HG03460 (cell line): ENCODE data around the gene NCKIPSD.

Experiments
- ATAC-seq: cut with Tn5 transposase; IDR thresholded peaks from one replicate; pipeline ENCODE4 v1.9.1; 2021; ENCODE audit not compliant: unreplicated experiment

Gene NCKIPSD

DNA sequence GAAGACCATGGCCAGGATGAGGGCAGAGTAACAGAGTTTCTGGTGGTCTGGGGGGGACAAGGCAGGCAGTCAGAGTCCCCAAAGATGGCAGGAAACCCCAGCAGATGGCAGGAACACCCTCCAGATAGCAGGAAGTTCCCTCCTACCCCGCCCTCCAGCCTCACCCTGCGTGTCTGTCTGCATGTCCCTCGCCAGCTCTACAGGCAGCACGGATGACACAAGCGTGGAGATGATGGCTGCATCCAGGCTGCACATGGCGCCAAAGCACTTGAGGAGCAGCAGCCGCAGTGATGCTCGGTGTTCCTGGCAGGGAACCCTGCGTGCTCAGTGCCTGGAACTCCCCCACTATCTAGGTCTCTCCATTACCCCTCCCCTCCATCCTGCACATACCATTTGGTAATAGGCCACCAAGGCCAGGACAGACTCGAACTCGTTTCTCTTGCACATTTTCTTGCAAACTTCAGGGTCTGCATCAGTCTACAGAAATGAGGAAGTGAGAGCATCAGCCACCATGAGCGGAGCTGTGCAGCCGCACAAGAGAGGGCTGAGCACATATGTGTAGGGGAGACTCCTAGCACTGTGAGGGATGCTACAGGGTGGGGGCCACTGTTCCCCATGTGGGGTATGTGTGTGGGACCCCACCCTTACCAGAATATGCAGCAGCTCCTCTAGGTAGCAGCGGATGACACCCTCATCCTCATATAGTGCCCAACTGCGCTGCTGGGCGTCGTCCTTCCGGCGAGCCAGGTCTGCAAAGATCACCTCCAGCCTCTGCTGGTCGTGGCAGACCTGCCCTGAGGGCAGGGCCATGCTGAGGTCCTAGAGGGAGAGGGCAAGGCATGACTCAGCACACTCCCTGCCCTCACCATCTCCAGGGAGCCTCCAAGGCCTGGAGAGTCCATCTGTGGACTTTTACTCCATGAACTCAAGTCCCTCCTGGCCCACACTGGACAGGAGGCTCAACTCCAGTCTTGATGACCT lies 6.0 kb downstream of the NCKIPSD start:
- no peak for ATAC-seq

DNA sequence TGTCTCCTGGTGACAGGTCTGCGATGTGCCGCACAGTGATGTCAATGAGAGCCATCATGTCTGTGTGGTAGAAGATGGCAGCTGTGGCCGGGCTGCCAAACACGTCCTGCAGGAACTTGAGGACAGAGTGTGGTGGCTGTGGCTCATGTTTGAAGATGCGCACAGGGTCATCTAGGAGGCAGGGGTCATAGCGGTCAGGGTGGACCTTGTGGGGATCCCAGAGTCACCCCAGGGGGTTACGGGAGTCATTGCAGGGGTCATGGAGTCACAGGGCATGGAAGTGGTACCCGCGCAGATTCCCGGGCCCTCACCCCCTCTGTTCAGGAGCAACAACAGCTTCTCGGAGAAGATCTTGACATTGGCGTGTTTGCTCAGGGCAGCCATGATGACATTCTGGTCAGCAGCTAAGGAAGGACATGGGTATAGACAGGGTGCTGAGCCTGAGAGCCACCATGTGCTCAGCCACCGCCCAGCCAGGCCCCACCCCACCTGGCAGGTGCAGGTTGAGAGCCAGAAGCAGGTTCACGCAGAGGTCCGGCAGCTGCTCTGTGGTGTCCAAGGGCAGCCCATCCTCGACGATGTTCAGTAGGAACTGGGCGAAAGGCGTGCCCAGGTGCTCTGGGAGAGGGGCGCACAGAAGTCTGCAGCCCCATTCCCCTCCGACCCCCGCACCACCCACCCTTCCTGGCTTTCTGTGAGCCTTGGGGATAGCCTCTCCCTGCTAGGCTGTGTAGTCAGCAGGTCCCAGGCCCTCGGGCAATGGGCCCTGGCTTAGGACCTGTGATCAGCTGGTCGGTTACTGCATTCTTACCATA lies 6.9 kb downstream of the NCKIPSD start:
- no peak for ATAC-seq

DNA sequence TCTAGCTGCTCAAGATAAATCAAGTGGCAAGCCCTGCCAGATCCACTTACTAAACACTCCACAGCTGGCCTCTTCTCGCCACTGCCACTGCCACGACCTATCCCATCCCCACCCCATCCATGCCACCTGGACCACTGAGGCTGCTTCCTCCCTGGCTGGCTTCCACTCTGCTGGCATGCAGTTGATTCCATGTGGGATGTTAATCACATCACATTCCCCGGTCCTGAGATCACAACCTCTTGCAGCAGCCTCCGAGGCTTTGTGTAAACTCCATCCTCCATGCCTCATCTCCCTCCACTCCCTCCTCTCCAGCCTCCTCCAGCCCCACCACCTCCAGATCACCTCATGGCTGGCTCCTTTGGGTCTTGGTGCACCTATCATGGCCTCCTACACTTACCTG lies 7.7 kb downstream of the NCKIPSD start:
- ATAC-seq, result no peak

DNA sequence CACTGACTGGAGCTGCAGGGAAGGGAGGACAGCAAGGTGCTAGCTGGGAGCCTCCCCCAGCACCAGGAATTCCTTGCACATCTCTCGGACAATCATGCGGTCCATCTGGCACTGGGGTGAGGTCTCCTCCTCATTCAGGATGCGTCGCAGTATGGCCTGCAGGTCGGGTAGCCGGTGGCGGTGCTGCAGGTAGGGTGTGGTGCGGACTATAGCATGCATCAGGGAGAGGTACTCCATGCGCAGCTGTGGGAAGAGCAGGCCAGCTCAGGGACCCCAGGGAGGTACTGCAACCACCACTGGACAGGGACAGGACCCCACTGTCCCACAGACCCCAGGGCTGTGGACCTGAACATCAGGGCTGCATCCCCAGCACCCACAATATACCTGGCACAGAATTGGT lies 11.2 kb downstream of the NCKIPSD start:
- no peak for ATAC-seq

DNA sequence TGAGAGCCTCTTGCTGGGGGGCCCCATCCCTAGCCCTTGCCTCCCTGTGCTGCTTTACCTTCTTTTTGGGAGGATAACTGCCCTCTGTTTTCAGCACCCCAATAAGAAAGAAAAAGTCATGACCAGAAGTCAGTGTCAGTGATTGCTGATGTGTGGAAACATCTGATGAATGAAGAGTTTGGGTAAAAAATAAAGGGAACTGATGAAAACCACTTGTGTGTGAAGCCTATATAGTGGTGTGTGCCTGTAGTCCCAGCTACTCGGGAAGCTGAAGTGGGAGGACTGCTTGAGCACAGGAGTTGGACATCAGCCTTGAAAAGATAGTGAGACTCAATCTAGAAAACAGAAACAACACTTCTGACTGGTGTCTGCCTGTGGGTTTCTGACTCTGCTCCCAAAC lies 13.2 kb downstream of the NCKIPSD start:
- ATAC-seq, result no peak

DNA sequence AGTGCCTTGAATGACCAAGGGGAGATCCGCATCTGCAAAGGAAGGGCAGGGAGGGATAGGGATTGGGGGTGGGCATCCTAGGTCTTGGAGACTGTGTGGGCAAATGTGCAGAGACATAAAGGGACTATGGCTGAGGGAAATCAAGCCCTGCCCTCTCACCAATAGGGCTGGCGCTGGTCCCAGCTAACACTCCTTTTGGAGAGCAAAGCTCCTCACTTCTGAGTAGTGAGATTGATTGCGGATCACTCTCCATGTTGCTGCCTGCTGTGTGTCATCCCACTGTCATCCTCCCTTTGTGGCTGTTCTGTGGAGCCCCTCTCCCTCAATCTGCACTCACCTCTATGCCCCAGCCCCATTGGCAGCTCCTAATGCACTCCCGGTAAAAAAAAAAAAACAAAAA lies 20.8 kb downstream of the NCKIPSD start:
- ATAC-seq, result no peak

DNA sequence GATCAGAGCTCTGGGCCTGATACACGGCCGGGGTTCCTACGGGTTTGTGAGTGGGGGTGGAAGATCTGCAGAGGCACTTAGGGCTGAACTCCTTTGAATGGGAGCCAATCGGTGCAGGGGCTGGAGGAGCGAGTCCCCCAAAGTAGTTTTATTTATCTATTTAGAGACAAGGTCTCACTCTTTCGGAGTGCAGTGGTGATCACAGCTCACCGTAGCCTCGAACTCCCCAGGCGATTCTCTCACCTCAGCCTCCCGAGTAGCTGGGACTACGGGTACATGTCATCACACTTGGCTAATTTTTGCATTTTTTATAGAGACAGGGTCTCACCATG lies 21.4 kb downstream of the NCKIPSD start:
- ATAC-seq, result no peak

DNA sequence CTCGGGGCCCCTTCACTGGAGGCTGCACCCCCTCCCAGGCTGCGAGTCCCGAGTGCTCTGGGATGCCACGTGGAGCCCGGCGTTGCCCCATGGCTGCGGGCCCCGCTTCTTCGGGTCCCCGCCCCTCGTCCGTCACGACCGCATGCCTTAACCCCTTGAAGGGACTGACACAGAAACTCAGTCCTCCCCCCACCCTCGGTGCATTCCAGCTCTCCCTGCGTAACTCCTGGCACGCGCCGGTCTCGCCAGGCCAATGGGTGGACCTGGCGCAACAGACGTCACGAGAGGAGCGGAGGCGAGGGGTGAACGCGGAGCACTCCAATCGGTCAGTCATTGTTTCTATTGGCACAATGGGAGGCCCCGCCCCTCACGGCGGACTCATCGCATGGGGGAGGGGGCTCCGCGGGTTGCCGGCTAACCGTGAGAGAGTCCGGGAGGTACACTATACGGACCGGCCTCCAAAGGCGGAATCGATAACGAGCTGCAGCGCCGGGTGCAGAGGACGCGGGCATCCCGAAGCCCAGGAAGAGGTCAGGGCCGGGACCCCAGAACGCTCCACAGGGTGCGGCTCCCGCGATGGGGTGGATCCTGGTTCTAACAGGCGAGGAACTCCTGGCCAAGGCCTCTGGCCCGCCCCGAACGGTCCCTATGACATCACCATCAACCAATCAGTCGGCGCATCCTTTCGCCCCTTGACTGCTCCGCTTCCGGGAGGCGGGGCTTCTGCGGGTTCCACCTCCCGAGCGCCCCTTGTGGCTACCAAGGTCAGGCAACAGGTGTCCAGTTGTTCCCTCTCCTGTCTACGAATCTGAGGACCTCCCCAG lies 22.0 kb downstream of the NCKIPSD start:
- peak; percentile 88 for ATAC-seq

DNA sequence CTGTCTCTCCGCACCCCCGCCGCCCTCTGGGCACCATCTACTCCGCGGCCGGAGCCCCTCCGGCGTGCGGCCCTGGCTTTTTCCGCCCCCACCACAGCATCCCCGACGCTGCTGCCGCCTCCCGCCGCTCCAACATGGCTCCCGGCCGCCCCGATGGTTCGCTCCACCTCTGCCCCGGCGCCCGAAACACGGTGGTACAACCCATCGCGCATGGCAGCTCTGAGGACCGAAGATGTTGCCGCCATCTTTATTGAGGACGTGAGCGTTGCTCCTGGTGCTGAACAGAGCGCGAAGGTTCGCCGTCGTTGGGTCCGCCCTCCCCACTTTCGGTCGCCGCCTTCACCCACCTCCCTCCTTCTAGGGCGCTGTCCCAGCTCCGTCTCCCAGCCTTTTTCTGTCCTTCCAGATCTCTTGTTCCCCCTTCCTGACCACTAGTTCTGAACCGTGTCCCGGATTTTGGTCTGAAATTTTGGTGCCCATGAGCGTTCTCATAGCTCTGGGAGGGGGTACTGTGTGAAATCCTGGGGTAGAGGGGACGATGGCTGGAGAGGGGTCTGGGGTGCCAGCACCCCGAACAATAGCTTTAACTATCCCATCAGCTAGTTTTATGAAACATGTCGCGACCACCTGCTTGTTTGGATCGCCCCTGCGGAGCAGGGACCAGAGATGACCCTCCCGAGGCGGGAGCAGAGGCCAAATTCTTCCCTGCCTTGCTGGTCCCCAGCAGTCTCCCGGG lies 22.8 kb downstream of the NCKIPSD start, which contains the start of gene CELSR3:
Gene CELSR3 (minus strand): TSS at position 134 of the 736 bp plus-strand sequence. CDS start 252 bp downstream, outside the sequence.
- no peak for ATAC-seq

DNA sequence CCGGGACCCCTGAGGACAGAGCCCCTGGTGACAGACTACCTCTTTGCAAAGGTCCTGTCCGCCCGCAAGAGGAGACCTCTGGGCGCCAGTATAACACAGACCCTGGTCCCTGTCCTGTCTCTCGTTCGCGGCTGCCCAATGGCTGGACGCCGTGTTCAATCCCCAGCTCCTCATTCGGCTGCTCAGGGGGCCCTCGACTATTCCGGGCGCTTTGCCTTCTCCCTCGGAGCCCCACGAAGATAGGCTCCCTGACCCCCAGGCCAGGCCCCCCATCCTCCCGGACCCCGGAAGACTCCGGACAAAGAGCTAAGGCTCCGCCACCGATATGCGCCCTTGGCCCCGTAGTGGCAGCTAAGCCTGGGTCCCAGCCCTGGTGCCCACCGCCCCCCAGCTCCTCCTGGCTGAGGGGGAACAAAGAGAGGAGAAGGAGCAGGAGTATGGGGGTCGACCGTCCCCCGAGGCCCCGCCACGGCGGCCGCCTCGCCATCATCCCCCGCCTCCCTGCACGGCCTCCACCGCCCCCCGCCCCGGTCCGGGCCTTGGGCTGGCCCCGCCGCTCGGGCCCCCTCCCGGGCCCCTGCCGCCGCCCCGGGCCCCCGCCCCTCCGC lies 23.5 kb downstream of the NCKIPSD start:
- ATAC-seq, result no peak

DNA sequence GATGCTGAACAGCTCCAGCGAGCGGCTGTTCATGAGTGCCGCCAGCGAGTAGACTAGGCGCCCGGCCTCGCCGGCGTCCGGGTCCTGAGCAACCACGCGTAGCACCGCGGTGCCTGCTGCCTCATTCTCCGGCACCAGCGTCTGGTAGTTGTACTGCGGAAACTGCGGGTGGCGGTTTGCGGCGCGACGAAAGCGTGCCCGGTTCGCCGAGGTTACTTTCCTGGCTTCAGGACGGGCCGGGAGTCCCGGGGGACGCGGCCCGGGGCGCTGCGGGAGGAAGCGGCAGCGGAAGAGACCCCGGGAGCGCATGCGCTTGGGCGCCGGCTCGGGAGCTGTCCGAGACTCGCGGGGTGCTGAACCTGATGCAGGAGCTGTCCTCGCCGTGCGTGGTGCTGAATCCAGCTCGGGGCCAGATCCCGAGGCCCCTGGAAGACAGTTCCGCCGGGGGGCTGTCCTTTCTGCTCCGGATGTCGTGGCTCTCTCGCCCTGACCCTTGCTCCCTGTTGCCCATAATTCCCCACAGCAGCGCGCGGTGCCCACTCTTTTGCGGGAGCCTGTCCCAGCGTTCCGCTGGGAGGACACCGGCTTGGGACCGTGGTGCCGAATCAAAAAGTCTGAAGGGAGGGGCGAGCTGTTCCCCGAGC lies 24.1 kb downstream of the NCKIPSD start:
- no peak for ATAC-seq

DNA sequence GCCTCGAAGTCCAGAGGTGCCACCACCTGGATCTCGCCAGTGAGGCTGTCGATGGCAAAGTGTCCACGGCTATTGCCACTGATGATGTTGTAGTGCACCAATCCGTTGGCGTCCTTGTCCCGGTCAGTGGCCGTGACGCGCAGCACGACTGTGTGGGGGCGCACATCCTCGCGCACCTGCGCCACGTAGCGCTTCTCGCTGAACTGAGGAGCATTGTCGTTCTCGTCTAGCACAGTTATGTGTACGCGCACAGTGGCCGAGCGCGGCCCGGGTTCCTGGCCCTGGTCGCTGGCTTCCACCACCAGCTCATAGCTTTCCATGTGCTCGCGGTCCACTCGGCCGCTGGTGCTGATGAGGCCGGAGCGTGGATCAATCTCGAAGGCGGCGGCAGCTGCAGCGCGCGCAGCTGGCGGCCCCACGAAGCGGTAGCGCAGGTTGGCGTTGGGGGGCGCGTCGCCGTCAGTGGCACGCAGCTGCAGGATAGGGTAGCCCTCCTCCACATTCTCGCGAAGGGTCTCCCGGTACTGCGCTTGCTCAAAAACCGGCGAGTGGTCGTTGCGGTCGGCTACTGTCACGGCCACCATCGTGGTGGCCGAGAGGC lies 24.8 kb downstream of the NCKIPSD start:
- ATAC-seq, result no peak

DNA sequence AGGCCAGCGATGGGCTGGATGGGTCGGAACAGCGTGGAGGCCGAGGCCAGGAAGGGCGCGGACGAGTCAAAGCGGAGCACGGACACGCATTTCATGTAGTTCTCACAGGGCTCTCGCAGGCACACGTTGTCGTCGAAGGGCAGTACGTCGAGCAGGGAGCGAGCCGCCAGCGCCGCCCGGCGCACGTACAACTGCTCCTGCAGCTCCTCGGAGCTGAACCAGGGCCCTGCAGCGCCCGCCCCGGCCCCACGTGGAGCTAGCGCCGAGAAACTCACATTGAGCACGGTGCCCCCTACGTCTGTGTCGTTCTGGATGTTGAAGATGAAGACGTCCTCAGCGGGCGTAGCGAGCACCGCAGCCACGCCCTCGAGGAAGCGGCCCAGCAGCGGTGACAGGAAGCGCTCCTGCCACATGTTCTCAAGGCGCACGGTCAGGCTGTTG lies 28.9 kb downstream of the NCKIPSD start:
- ATAC-seq, result no peak

DNA sequence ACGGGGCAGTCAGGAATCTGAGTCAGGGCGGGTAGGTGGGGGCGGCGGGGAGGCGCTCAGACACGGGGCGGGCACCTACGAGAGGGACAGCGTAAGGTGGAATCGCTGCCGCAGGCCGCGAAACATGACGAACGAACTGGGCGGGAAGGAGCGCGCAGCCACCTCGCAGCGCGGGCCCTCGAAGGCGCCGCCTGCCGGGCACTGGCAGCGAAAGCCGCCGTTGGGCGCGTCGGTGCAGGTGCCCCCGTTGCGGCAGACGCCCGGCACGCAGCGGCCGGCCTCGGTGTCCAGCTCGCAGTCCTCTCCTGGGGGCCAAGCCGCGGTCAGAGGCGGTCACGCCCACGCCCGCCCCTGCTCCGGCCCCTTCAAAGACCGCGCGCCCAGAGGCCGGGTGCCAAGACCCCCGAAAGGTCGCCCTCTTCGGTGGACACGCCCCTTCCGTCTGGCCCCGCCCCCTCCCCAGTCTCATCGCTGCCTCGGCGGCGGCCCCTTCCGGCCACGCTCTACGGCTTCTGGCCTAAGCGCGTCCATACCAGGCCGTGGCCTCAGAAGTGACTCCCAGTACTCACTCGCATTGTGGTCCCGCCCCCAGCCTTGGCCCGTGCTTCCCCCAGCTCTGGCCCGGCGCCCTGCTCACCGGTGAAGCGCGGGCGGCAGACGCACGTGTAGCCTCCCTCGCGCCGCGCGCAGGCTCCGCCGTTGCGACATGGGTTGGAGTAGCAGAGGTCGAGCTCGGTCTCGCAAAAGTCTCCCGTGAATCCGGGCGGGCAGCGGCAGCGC lies 29.5 kb downstream of the NCKIPSD start:
- ATAC-seq, result peak; percentile 55

DNA sequence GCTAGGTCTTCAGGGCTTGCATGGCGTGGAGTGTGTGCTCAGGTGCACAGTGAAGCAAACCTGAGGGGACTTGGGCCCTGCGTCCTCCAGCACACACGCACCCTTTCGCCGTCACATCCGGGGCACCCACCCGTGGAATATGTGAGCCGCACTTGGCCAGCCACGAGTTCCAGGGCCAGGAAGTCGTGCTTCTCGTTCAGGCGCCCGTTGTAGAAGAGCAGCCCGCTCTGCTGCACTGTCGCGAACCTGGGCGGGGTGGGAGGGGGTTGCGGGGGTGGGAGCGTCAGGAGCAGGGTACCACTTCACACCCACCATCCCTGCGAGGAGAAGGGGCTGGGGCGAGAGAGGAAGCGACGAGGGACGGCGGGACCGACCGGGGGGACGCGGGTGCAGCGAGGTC lies 30.1 kb downstream of the NCKIPSD start:
- no peak for ATAC-seq

DNA sequence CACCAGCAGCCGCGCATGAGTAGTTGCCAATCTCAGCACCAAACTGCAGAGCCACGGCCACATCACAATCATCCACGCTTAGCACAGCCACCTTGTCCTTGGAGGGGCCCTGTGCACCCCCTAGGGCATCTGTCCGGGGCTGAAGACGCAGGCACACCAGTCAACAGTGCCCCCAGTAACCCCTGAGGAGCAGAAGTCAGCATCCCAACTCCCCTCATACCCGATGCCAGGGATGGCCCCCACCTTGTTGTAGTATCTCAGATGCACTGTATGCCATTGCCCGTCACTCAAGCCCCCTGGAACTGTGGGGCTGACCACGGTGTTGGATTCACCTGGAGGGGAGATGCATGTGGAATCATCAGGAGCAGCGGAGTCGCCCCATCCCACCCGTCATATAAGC lies 30.7 kb downstream of the NCKIPSD start:
- ATAC-seq, result no peak

DNA sequence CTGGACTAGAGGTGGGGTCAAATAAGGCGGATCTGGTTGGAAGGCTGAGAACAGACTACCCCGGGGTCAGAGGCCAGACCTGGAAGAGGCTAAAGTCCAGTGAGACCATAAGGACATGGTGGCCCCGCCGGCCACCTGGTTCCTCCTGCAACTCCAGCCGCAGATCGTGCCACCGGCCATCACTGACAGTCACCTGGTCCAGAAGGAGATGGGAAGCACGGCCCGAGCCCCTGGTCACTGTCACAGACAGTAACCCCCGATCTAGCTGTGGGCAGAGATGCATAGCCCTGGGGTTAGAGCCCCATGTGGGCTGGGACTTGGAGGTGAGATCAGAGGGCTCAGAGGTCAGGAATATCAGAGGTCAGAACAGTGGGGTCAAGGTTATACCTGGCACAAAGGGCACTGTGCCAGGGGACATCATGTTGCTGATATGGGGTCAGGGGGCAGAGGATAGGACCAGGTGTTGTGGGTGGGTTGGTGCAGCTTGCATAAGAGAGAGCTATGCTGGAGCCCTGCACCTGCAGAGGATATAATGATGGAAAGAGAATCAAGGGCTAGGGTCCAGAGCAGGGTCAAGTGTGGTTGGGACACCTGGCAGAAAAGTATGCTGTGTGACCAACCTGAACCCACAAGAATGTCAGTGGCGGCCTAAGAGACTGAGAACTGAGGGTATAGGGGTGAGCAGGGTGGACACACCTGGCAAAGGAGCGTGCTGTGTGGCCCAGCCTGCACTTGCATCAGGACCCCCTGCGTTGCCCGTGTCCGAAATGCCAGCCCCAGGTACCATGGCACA lies 32.6 kb downstream of the NCKIPSD start:
- ATAC-seq, result no peak
